Measurements from ENCODE around the gene MYL5.

- TF ChIP-seq CTCF (IDR thresholded peaks at IDR 0.05) (no peak), POLR2A (IDR thresholded peaks at IDR 0.05) (no peak), POLR2AphosphoS5 (IDR thresholded peaks at IDR 0.05) (no peak)
Observed at GRCh38 chr4:626201-627091, 47.9 kb upstream of the MYL5 start.
